Lower leg skin (tissue), 4 donors: ENCODE data around the gene RPTOR. TPM values are rescaled to one million over a fixed set of nuclear protein-coding genes. Genes with fewer than 3 reads are reported as not detected.
"Not testable (repeated sequence)": the region's sequence is repeated elsewhere in the genome, so short reads cannot be mapped to it uniquely, and the experiment has no call there.

Source experiments
- DNase-seq, 2 donors: peaks; one replicate each; pipeline ENCODE4 v3.0.0-alpha.2; 2019; ENCODE audit warnings: low spot score in 2 of 2
- H3K4me3 ChIP-seq: fragments of 200-600 bp; sonication (generic); 2 replicates; pipeline ENCODE4 v1.5.1; 2017; ENCODE audit warnings: mild to moderate bottlenecking, low read depth; ENCODE audit not compliant: poor library complexity, severe bottlenecking
- CTCF ChIP-seq, 3 donors: fragments of 450-650 bp; IDR thresholded peaks; one replicate each; pipeline ENCODE4 v1.5.1; 2016; ENCODE audit warnings: antibody characterized with exemption in 3 of 3, mild to moderate bottlenecking in 3 of 3, moderate library complexity in 2 of 3
- POLR2A ChIP-seq, 2 donors: fragments of 450-650 bp; IDR thresholded peaks; one replicate each; pipeline ENCODE4 v1.6.1; 2016 to 2017; ENCODE audit warnings: antibody characterized with exemption in 2 of 2, mild to moderate bottlenecking in 1 of 2, moderate library complexity in 1 of 2
- WGBS, 2 donors: methylation state at CpG; one replicate each; pipeline ENCODE4 v1.1.5; 2018; 5-methylcytosine and 5-hydroxymethylcytosine counted together
- intact Hi-C: fragments of 100-400 bp; cut with DNase I; formaldehyde crosslinking; loops from one replicate; pipeline ENCODE4 v1.15.0; 2023; ENCODE audit warnings: low total_unique reads
- total RNA-seq, 4 donors: library from RNA; depleted of rRNA; stranded (reverse); fragments of >200 nt; gene quantifications; one replicate each; pipeline ENCODE4 v1.1.0, GENCODE V29; 2016

The RPTOR gene
- total RNA-seq, 4 donors from 2014 or later, result 30.7 to 68.2 (median 39.8) TPM

GRCh38 chr17:80874866-80875445 lies 330.3 kb downstream of the RPTOR start:
- intact Hi-C loops, result no loop called here
- WGBS, 2 donors, result 92 to 97% methylated on average over 19 of the region's 19 CpGs
- no peak overlapping the region for H3K4me3 ChIP-seq
- DNase-seq, result no peak
- no peak for TF ChIP-seq CTCF (IDR thresholded peaks at IDR 0.05)
- no peak for TF ChIP-seq POLR2A (IDR thresholded peaks at IDR 0.05)

GRCh38 chr17:80875480-80875995 lies 330.9 kb downstream of the RPTOR start:
- 96 to 98% methylated on average over 22 to 24 of the region's 29 CpGs for WGBS, 2 donors
- intact Hi-C loops, DNase-seq, H3K4me3 ChIP-seq: not testable (repeated sequence)

GRCh38 chr17:80876456-80876949 lies 331.9 kb downstream of the RPTOR start:
- DNase-seq, intact Hi-C loops, H3K4me3 ChIP-seq: not testable (repeated sequence)
- WGBS, 2 donors, result 94 to 96% methylated on average over 20 to 38 of the region's 39 CpGs

- 84 to 92% methylated on average over 31 to 32 of the region's 32 CpGs for WGBS, 2 donors
- DNase-seq, result no peak
- no peak for TF ChIP-seq POLR2A (IDR thresholded peaks at IDR 0.05)
- TF ChIP-seq CTCF (IDR thresholded peaks at IDR 0.05), result no peak
- H3K4me3 ChIP-seq, result no peak overlapping the region
- intact Hi-C loops, result no loop called here
These were observed 332.5 kb downstream of the RPTOR start for GRCh38 chr17:80876950-80877728.

GRCh38 chr17:80877729-80878303 lies 333.2 kb downstream of the RPTOR start:
- WGBS, 2 donors, result 93% methylated on average over 14 of the region's 14 CpGs
- no peak for TF ChIP-seq POLR2A (IDR thresholded peaks at IDR 0.05)
- TF ChIP-seq CTCF (IDR thresholded peaks at IDR 0.05), result no peak
- no peak for DNase-seq
- intact Hi-C loops, result no loop called here
- H3K4me3 ChIP-seq, result no peak overlapping the region

- no peak overlapping the region for H3K4me3 ChIP-seq
- no peak for TF ChIP-seq POLR2A (IDR thresholded peaks at IDR 0.05)
- DNase-seq, result no peak
- intact Hi-C loops, result no loop called here
- WGBS, 2 donors, result 91 to 94% methylated on average over 31 of the region's 31 CpGs
These were observed 334.5 kb downstream of the RPTOR start for GRCh38 chr17:80878876-80879722.
